HepG2 (cell line): Measurements from ENCODE around the gene TASP1. TPM values are rescaled to one million over a fixed set of nuclear protein-coding genes. Genes with fewer than 3 reads are reported as not detected.
A peak's percentile ranks its signal among the peaks of the same experiment; 100 is the strongest.

ENCODE experiments used
- ATAC-seq: fragments of 200-7000 bp; cut with Tn5 transposase; 3 replicates; pipeline ENCODE4 v1.9.1; 2020; ENCODE audit warnings: mild to moderate bottlenecking, moderate library complexity
- BruUV-seq: library from RNA; stranded (reverse); fragments of 400-500 nt; replicated peaks from 2 replicates; lab custom pipeline; 2021; lab: Mats Ljungman, UMichigan
- CTCF ChIA-PET: fragments of 300-600 bp; formaldehyde crosslinking; extraction: SDS; loops from one replicate; lab custom pipeline; 2021; ENCODE audit warnings: low total read pairs, inconsistent platforms, low intra/inter-chr PET ratio; lab: Yijun Ruan, JAX
- POLR2A ChIA-PET: fragments of 350-600 bp; sonication (Branson Sonifier 250); formaldehyde crosslinking; loops from one replicate; lab custom pipeline; 2020; ENCODE audit warnings: antibody characterized with exemption, inconsistent platforms; lab: Yijun Ruan, JAX
- DNase-seq: peaks from one replicate; pipeline ENCODE4 v3.0.0-alpha.2; 2015; ENCODE audit warnings: low spot score
- FAIRE-seq: peaks from 3 replicates; lab custom pipeline; 2011; peaks lifted over from hg19 to GRCh38; lab: Jason Lieb, UNC
- H2AFZ ChIP-seq: one replicate; pipeline ENCODE4 v1.6.1; 2011; ENCODE audit warnings: low read length, inconsistent platforms
- H3K27ac ChIP-seq: fragments of 300-600 bp; 3 replicates; pipeline ENCODE4 v1.8.0; 2011; ENCODE audit warnings: mixed run types, mild to moderate bottlenecking, mixed read lengths, low read length, inconsistent platforms; ENCODE audit not compliant: insufficient read depth; ENCODE audit errors: extremely low read length
- H3K27me3 ChIP-seq, 2 experiments: fragments of 200-600 bp in 1 of 2; 2 replicates in 1 of 2; 3 replicates in 1 of 2; pipeline versions ENCODE4 v1.6.0 to v1.8.0; 2011; ENCODE audit warnings: low read length in 2 of 2, mild to moderate bottlenecking in 2 of 2, moderate library complexity in 2 of 2, inconsistent platforms in 1 of 2; ENCODE audit not compliant: insufficient read depth in 2 of 2, control insufficient read depth in 1 of 2
- H3K36me3 ChIP-seq, 2 experiments: fragments of 200-600 bp in 1 of 2; replicated peaks in 1 of 2; 2 replicates in 1 of 2; 3 replicates in 1 of 2; pipeline versions ENCODE4 v1.5.1 to v1.8.0; 2011; ENCODE audit warnings: low read length in 2 of 2, inconsistent platforms in 1 of 2; ENCODE audit not compliant: insufficient read depth in 2 of 2, control insufficient read depth in 1 of 2
- H3K4me1 ChIP-seq: 2 replicates; pipeline ENCODE4 v1.5.1; 2012; ENCODE audit warnings: low read length, inconsistent platforms; ENCODE audit not compliant: insufficient read depth
- H3K4me2 ChIP-seq: 2 replicates; pipeline ENCODE4 v1.6.0; 2011; ENCODE audit warnings: low read depth, low read length, inconsistent platforms
- H3K4me3 ChIP-seq, 3 experiments: fragments of 200-600 bp in 1 of 3; sonication (generic), shearing (Covaris generic) in 1 of 3; replicated peaks in 1 of 3; 2 replicates each; pipeline ENCODE4 v1.5.1; 2011 to 2016; ENCODE audit warnings: low read length in 3 of 3, inconsistent platforms in 2 of 3, low read depth in 2 of 3, mild to moderate bottlenecking in 2 of 3, control low read depth in 1 of 3, mixed read lengths in 1 of 3; ENCODE audit not compliant: insufficient read depth in 1 of 3
- H3K79me2 ChIP-seq: one replicate; pipeline ENCODE4 v1.6.1; 2011; ENCODE audit warnings: low read length, inconsistent platforms; ENCODE audit not compliant: insufficient read depth
- H3K9ac ChIP-seq: 2 replicates; pipeline ENCODE4 v1.6.0; 2011; ENCODE audit warnings: mild to moderate bottlenecking, low read depth, low read length, inconsistent platforms; ENCODE audit not compliant: insufficient read depth
- H3K9me3 ChIP-seq: 2 replicates; pipeline ENCODE4 v1.5.1; 2012; ENCODE audit warnings: mild to moderate bottlenecking, low read length
- H4K20me1 ChIP-seq: 2 replicates; pipeline ENCODE4 v1.6.0; 2011; ENCODE audit warnings: inconsistent platforms, mild to moderate bottlenecking, low read length, moderate library complexity; ENCODE audit not compliant: insufficient read depth
- BRCA1 ChIP-seq: sonication (generic); formaldehyde crosslinking; IDR thresholded peaks from 2 replicates; pipeline ENCODE4 v1.4.0; 2020; ENCODE audit warnings: missing genetic modification reagents
- HNF4G ChIP-seq, 2 experiments: sonication (generic) in 1 of 2; formaldehyde crosslinking in 1 of 2; IDR thresholded peaks; 2 replicates each; pipeline versions ENCODE4 v1.4.0 to v1.6.1; 2011 to 2020; ENCODE audit warnings: borderline replicate concordance in 2 of 2, low read depth in 2 of 2, mild to moderate bottlenecking in 2 of 2, low read length in 1 of 2, missing genetic modification reagents in 1 of 2, moderate library complexity in 1 of 2
- HOMEZ ChIP-seq: IDR thresholded peaks from 2 replicates; pipeline ENCODE4 v1.6.1; 2016; ENCODE audit warnings: low read depth
- MED13 ChIP-seq: sonication (generic); formaldehyde crosslinking; IDR thresholded peaks from 2 replicates; pipeline ENCODE4 v1.5.0; 2020; ENCODE audit warnings: missing genetic modification reagents
- MXD4 ChIP-seq: IDR thresholded peaks from 2 replicates; pipeline ENCODE4 v1.6.1; 2016; ENCODE audit warnings: mild to moderate bottlenecking, missing biosample characterization, missing genetic modification reagents
- SMYD3 ChIP-seq: sonication (generic); formaldehyde crosslinking; IDR thresholded peaks from 2 replicates; pipeline ENCODE4 v1.8.1; 2023; ENCODE audit warnings: mild to moderate bottlenecking, missing genetic modification reagents
- TP53 ChIP-seq: sonication (generic); formaldehyde crosslinking; conservative IDR thresholded peaks from 2 replicates; pipeline ENCODE4 v1.4.0; 2020; ENCODE audit warnings: missing genetic modification reagents
- ZBTB1 ChIP-seq: sonication (generic); formaldehyde crosslinking; IDR thresholded peaks from 2 replicates; pipeline ENCODE4 v1.4.0; 2020; ENCODE audit warnings: missing genetic modification reagents, borderline replicate concordance
- ZNF282 ChIP-seq: fragments of 450-650 bp; IDR thresholded peaks from 2 replicates; pipeline ENCODE4 v1.6.1; 2018; ENCODE audit not compliant: partially characterized antibody
- ZNF350 ChIP-seq: sonication (generic); formaldehyde crosslinking; IDR thresholded peaks from 2 replicates; pipeline ENCODE4 v1.4.0; 2020; ENCODE audit warnings: mild to moderate bottlenecking, low read depth, missing genetic modification reagents, borderline replicate concordance
- ZNF562 ChIP-seq: sonication (generic); formaldehyde crosslinking; IDR thresholded peaks from 2 replicates; pipeline ENCODE4 v1.8.0; 2022; ENCODE audit warnings: missing genetic modification reagents, borderline replicate concordance
- WGBS: methylation state at CpG from one replicate; pipeline ENCODE4 v1.1.6; 2017; ENCODE audit warnings: low lambda C conversion rate; 5-methylcytosine and 5-hydroxymethylcytosine counted together
- in situ Hi-C: cut with HindIII; loops from 2 replicates; pipeline ENCODE4 v1.10.0; 2017; ENCODE audit warnings: low pct_unique_long_range_greater_than_20kb; ENCODE audit not compliant: extremely low pct_ligation_motif_present
- intact Hi-C: fragments of 100-400 bp; cut with micrococcal nuclease; formaldehyde crosslinking; loops from one replicate; pipeline ENCODE4 v1.10.0; 2022; ENCODE audit not compliant: unreplicated experiment
- polyA plus RNA-seq, 8 experiments: library from polyadenylated mRNA; depleted of rRNA in 3 of 8; stranded (reverse) in 7 of 8; unstranded in 1 of 8; fragments of >200 nt; fragmentation: Illumina TruSeq in 4 of 8; extraction: Trizol in 4 of 8; gene quantifications; 2 replicates each; pipeline versions ENCODE4 v1.2.1 to v1.2.3, GENCODE V29; 2011 to 2016; ENCODE audit warnings: low read depth in 4 of 8, missing spikeins in 1 of 8, mixed read lengths in 1 of 8; ENCODE audit not compliant: insufficient read depth in 1 of 8
- total RNA-seq, 5 experiments: library from RNA; depleted of rRNA; stranded (reverse); fragments of >200 nt; fragmentation: Illumina TruSeq; extraction: Trizol; gene quantifications; 2 replicates each; pipeline ENCODE4 v1.2.3, GENCODE V29; 2016; ENCODE audit warnings: low read depth in 1 of 5
- TF ChIP-seq, protein P1 (sequence below): IDR thresholded peaks from 2 replicates; pipeline ENCODE4 v1.6.1; 2012; ENCODE audit warnings: inconsistent platforms

TASP1 gene
- total and polyA plus RNA-seq, 2 of the 13 experiments (the other 11 are each of a cell fraction or from before 2014, with no cell fraction given), result 10.0 to 25.2 TPM

GRCh38 chr20:13425381-13426135, 213.2 kb downstream of the TASP1 start:
- H3K4me2 ChIP-seq, result no peak overlapping the region
- no peak for FAIRE-seq
- H3K4me3 ChIP-seq, result no peak overlapping the region
- CTCF ChIA-PET, result no interaction called here
- POLR2A ChIA-PET, result interaction anchor here (1.8 kb wide), 1 partner anchor 10 kb away, joined by 7 read pairs; no protein-coding TSS in a partner anchor
- peak overlapping the region; percentile 82 for H3K27ac ChIP-seq
- in situ Hi-C loops (no loop called here), intact Hi-C loops (loop anchor here (2.0 to 10.0 kb wide), 2 partner anchors 87 to 311 kb away; no protein-coding TSS in a partner anchor)
- peak; percentile 65; the same call in 1 of the 2 replicates for TF ChIP-seq SMYD3 (CRISPR knock-in tag)
- no peak for TF ChIP-seq ZNF282
- TF ChIP-seq TP53 (CRISPR knock-in tag), result 0 out of 2 replicates have a peak, but pooled peaks have one; percentile 31
- TF ChIP-seq, all 625 proteins: peak for 2
- peaks cover 66% of the 10 kb centered on the region for H3K4me1 ChIP-seq
- H2AFZ ChIP-seq, result no peak overlapping the region
- no peak for DNase-seq
- 0 out of 5 replicates have a peak, but pooled peaks cover 0 to 7% of the 10 kb centered on the region in 2 experiments for H3K36me3 ChIP-seq
- no TSS peak for BruUV-seq
- H4K20me1 ChIP-seq, result no peaks in the 10 kb centered on the region
- no peaks in the 10 kb centered on the region for H3K27me3 ChIP-seq
- H3K9me3 ChIP-seq, result no peaks in the 10 kb centered on the region
- WGBS, result 68% methylated on average over 4 of the region's 4 CpGs
- H3K79me2 ChIP-seq, result no peaks in the 10 kb centered on the region
- ATAC-seq, result no peak
- H3K9ac ChIP-seq, result no peak overlapping the region

- CTCF ChIA-PET, result no interaction called here
- Histone ChIP-seq H3K4me1 (peaks cover 67% of the 10 kb centered on the region), H3K36me3 (no peaks in the 10 kb centered on the region), H3K4me2 (peak overlapping the region; percentile 70), H3K9me3 (no peaks in the 10 kb centered on the region), H3K27ac (peak overlapping the region; percentile 82), H3K9ac (peak overlapping the region; percentile 54), H4K20me1 (no peaks in the 10 kb centered on the region), H3K79me2 (no peaks in the 10 kb centered on the region), H2AFZ (no peak overlapping the region), H3K4me3 (peak overlapping the region in 2 of 3 experiments; percentile 25 to 30; a peak in 3 of 6 replicates), H3K27me3 (no peaks in the 10 kb centered on the region)
- FAIRE-seq (peak; percentile 64), ATAC-seq (peak; percentile 98), DNase-seq (peak; percentile 87)
- WGBS, result 31% methylated on average over 5 of the region's 5 CpGs
- intact Hi-C loops (loop anchor here (2.0 to 10.0 kb wide), 4 partner anchors 33 to 310 kb away; no protein-coding TSS in a partner anchor), in situ Hi-C loops (loop anchor here (5.0 kb wide), 1 partner anchor 87 kb away; no protein-coding TSS in a partner anchor)
- BruUV-seq, result no TSS peak
- POLR2A ChIA-PET, result interaction anchor here (1.2 to 1.8 kb wide), 2 partner anchors 9 to 85 kb away, joined by 3 to 7 read pairs; no protein-coding TSS in a partner anchor
- TF ChIP-seq ZNF562 (CRISPR knock-in tag), result no peak
- TF ChIP-seq, protein P1, sequence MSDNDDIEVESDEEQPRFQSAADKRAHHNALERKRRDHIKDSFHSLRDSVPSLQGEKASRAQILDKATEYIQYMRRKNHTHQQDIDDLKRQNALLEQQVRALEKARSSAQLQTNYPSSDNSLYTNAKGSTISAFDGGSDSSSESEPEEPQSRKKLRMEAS, result peak; percentile 29; the same call in 1 of the 2 replicates
- no peak for TF ChIP-seq ZNF350 (CRISPR knock-in tag)
- TF ChIP-seq HOMEZ (CRISPR knock-in tag), result peak; percentile 82; the same call in 1 of the 2 replicates
- 0 out of 2 replicates have a peak, but pooled peaks have one; percentile 33 for TF ChIP-seq BRCA1
- no peak for TF ChIP-seq MED13 (CRISPR knock-in tag)
- TF ChIP-seq ZBTB1, result no peak
- TF ChIP-seq HNF4G (IDR thresholded peaks at IDR 0.05; ENCODE audit: borderline replicate concordance, low read depth, low read length), result peak; percentile 27; the same call in 1 of the 2 replicates
- TF ChIP-seq HNF4G (CRISPR knock-in tag; IDR thresholded peaks at IDR 0.05; ENCODE audit: borderline replicate concordance, low read depth), result no peak
- TF ChIP-seq MXD4 (CRISPR knock-in tag), result peak; percentile 71; the same call in 1 of the 2 replicates
Measured at GRCh38 chr20:13424174-13424833, 214.4 kb downstream of the TASP1 start.
